ENCODE data around the gene NT5M.

NT5M gene

DNA sequence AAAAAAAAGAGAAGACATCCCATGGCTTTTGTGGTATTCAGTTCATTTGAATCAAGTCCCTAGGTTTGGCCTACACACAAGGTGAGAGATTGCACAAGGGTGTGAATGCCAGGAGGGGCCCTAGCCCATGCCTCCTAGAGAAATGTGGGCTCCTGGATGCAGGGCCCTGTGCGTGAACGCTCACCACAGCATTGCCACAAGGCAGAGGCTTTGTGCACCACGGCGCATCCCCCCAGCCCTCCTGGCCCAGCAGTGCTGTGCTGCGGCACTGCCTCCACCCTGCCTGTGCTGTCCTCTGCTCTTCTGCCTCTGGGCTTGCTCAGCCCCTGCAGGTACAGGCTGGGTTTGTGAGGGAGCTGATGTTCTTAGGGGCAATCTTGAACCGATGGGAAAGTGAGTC is 92.7 kb downstream of the NT5M start:
- DNase-seq = no peak
